Muscle of back (tissue), 11 donors: ENCODE results near the gene CNTN1. TPM values are rescaled to one million over a fixed set of nuclear protein-coding genes. Genes with fewer than 3 reads are reported as not detected.
"Not testable (repeated sequence)": the region's sequence is repeated elsewhere in the genome, so short reads cannot be mapped to it uniquely, and the experiment has no call there.

ENCODE experiments used
- DNase-seq, 3 donors: peaks; one replicate each; pipeline versions ENCODE4 v3.0.0 to v3.0.0-alpha.2; 2013
- polyA plus RNA-seq, 10 donors: library from polyadenylated mRNA; unstranded; fragments of 120-200 nt; gene quantifications; one replicate each; pipeline ENCODE4 v1.2.1, GENCODE V29; 2013; ENCODE audit not compliant: insufficient read length in 10 of 10

CNTN1 gene
- polyA plus RNA-seq, 10 donors = 3.2 to 38.2 (median 12.7) TPM

GRCh38 chr12:41026151-41026550, 333.9 kb downstream of the CNTN1 start:
- DNase-seq = no peak

GRCh38 chr12:41032386-41032785, 340.1 kb downstream of the CNTN1 start:
- no peak for DNase-seq

DNA sequence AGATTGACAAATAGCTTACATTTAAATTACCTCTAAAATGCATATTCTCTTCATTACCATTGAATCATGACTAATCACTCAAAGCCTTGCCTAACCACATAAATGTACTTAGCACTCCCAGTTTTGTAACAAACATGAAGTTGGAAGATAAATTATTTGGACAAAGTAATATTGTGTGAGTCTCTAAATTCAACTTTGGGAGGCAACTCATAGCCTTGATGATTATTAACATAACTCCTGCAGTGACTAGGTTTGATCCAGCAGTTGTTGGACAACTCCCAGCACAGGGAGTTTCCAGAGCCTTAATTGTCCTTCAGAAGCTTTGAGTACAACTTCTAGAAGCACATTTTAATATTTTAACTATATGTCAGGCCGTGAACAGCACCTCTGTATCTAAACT, 342.4 kb downstream of the CNTN1 start:
- DNase-seq = peak in 2 of 3 donors; percentile 10 to 12

- peak in 1 of 3 donors; percentile 32 for DNase-seq
These were observed 347.2 kb downstream of the CNTN1 start for GRCh38 chr12:41039461-41039860.

GRCh38 chr12:41045509-41045908, 353.3 kb downstream of the CNTN1 start:
- peak in 2 of 3 donors; percentile 13 to 40 for DNase-seq

- no peak for DNase-seq
These were observed 356.8 kb downstream of the CNTN1 start for GRCh38 chr12:41049033-41049432.

- no peak for DNase-seq
These were observed 359.7 kb downstream of the CNTN1 start for GRCh38 chr12:41051954-41052353.

DNA sequence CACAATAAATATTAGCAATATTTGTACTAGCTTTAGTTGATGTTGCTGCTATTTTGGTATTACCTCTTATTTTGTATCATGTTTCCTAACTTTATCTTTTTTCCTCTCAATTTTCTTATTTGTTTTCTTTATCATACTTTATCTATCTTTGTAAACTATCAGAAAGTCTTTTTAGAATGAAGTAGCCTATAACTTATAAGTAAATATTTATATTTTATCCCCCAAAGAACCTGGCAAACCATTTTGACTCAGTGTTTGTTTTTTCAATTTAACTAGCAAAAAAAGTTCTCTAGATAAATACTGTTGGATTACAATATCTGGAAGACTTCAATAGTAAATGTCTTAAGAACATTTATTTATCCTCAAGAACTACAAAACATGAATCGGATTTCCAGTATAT, 360.2 kb downstream of the CNTN1 start:
- no peak for DNase-seq

DNA sequence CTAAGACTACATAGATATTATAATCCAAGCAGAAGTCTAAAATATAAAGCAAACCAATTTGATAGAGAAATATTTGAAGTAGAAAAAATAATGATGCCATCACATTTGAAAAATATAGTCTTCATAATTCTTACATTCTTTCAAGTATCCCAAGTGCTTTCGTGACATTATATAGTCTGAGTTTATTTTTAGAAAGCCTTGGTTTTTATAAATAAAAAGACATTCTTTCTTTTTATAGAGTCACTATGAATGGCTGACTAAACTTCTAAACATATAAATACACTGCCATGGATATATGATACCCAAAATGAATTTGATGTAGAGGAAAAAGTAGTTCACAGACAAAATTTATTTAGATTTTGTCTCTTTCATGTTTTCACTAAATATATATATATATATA, 360.8 kb downstream of the CNTN1 start:
- no peak for DNase-seq

- peak in 2 of 3 donors; percentile 10 to 43 for DNase-seq
These were observed 363.8 kb downstream of the CNTN1 start for GRCh38 chr12:41055875-41056577.

GRCh38 chr12:41058266-41058665, 366.0 kb downstream of the CNTN1 start:
- no peak for DNase-seq

GRCh38 chr12:41061192-41061591, 369.0 kb downstream of the CNTN1 start:
- DNase-seq = no peak

DNA sequence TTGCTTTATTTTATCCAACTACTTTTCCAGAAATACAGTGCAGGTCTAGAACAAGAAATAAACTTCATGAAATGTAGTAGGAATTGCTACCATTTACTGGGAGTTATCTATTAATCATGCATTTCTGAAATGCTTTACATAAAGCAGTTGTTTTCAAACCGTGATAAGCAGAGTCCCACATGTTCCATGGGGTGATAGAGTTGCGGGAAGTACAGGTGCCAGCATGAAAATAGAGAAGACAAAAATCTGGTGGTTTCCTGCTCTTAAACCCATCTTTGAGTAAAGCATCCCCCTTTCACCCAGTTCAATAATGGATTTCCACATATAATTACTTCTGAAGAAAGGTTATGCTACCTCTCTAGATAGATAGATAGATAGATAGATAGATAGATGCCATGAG, 372.2 kb downstream of the CNTN1 start:
- no peak for DNase-seq

GRCh38 chr12:41067941-41068645, 375.9 kb downstream of the CNTN1 start:
- no peak for DNase-seq

GRCh38 chr12:41073633-41074472, 381.6 kb downstream of the CNTN1 start:
- DNase-seq = no peak

- no peak for DNase-seq
These were observed 382.2 kb downstream of the CNTN1 start for GRCh38 chr12:41074473-41074769.

GRCh38 chr12:41076114-41076513, 383.9 kb downstream of the CNTN1 start:
- DNase-seq = no peak

DNA sequence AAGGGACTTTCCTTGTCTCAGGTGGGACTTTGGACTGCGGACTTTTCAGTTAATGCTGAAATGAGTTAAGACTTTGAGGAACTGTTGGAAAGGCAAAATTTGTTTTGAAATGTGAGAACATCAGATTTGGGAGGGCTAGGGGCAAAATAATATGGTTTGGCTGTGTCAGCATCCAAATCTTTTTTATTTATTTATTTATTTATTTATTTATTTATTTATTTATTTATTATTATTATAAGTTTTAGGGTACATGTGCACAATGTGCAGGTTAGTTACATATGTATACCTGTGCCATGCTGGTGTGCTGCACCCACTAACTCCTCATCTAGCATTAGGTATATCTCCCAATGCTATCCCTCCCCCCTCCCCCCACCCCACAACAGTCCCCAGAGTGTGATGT, 389.0 kb downstream of the CNTN1 start:
- DNase-seq = not testable (repeated sequence)

DNA sequence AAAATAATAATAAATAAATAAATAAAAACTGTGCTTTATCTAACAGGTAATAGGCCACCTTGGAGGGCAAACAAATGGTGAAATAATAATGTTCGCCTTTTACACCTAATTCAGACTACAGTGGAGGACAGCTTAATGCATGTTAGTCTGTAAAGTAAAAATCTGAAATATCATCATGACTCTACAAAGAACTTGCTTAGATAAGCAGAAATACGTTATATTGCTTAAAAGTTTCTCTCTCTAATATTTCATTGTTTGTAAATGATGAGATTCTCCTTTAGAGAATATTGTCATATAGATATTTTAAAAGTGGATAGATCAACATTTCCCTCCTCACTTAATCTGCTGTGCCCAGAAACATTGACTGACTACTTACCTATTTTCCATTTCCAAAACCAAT, 397.2 kb downstream of the CNTN1 start:
- DNase-seq = no peak

DNA sequence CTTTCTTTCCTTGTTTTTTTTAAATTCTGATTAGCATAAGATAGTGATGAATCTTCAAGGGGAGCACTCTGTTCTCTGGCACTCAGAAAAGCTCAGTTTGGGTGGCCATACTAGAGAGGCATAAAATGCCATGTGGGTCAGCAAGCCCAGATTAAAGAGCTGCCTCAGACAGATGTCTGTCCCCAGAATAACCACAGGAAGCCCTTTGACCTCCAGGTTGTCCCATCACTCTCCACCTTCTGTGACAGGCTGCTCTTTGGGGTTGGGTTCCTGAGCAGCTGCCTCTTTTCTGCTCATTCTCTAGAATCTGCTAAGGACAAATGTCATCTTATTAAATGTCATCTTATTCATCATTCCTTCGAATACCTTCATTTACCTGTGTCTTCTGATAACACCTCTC, 399.9 kb downstream of the CNTN1 start:
- no peak for DNase-seq

- DNase-seq = no peak
These were observed 404.6 kb downstream of the CNTN1 start for GRCh38 chr12:41096797-41097196.

- no peak for DNase-seq
These were observed 408.3 kb downstream of the CNTN1 start for GRCh38 chr12:41100572-41100971.

DNA sequence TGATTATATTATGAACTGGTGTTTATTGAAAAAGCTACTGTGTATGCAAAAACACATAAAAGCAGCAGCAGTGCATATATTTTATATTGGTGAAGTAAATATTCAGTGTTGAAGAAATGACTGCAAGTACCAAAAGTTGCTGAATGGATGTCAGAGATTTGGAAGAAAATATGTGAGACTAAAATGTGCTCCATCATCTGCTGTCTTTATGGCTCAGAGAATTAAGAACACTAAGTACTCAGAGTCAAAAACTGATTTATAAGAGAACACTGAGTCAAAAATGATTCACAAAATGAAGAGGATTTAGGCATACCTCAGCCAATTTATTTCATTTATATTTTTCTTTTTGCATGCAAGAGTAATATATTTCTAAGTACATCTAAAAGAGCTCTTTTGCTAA, 409.6 kb downstream of the CNTN1 start:
- DNase-seq = no peak
